HepG2 (cell line): Measurements from ENCODE around the gene PPP1R13B. TPM values are rescaled to one million over a fixed set of nuclear protein-coding genes. Genes with fewer than 3 reads are reported as not detected.
A peak's percentile ranks its signal among the peaks of the same experiment; 100 is the strongest.

Source experiments
- BCL6 ChIP-seq: IDR thresholded peaks from 2 replicates; pipeline ENCODE4 v1.6.1; 2016; ENCODE audit warnings: missing genetic modification reagents, missing compliant biosample characterization
- ELF3 ChIP-seq: IDR thresholded peaks from 2 replicates; pipeline ENCODE4 v1.6.1; 2016; ENCODE audit warnings: missing genetic modification reagents, missing compliant biosample characterization
- KLF6 ChIP-seq: IDR thresholded peaks from 2 replicates; pipeline ENCODE4 v1.8.0; 2016; ENCODE audit warnings: missing biosample characterization, missing genetic modification reagents
- KMT2B ChIP-seq: IDR thresholded peaks from 2 replicates; pipeline ENCODE4 v1.6.1; 2016; ENCODE audit warnings: missing genetic modification reagents, missing compliant biosample characterization
- MBNL3 ChIP-seq: fragments of 250-450 bp; sonication (Bioruptor Pico); conservative IDR thresholded peaks from 2 replicates; pipeline ENCODE4 v1.8.0; 2022; ENCODE audit warnings: mild to moderate bottlenecking, inconsistent platforms
- NONO ChIP-seq, 2 experiments: fragments of 450-650 bp in 1 of 2; sonication (generic) in 1 of 2; formaldehyde crosslinking in 1 of 2; IDR thresholded peaks in 1 of 2; conservative IDR thresholded peaks in 1 of 2; 2 replicates each; pipeline versions ENCODE4 v1.6.1 to v1.8.0; 2017 to 2022; ENCODE audit warnings: mild to moderate bottlenecking in 1 of 2, missing genetic modification reagents in 1 of 2, moderate library complexity in 1 of 2
- NR1H2 ChIP-seq: sonication (generic); formaldehyde crosslinking; IDR thresholded peaks from 2 replicates; pipeline ENCODE4 v1.8.1; 2022; ENCODE audit warnings: low read depth, missing genetic modification reagents, borderline replicate concordance
- PRPF4 ChIP-seq: fragments of 200-400 bp; formaldehyde crosslinking; IDR thresholded peaks from 2 replicates; pipeline ENCODE4 v1.6.1; 2016; ENCODE audit warnings: low read length, low read depth; ENCODE audit not compliant: poor library complexity, severe bottlenecking
- RCOR2 ChIP-seq: IDR thresholded peaks from 2 replicates; pipeline ENCODE4 v1.6.1; 2016; ENCODE audit warnings: missing biosample characterization, missing genetic modification reagents
- RNF219 ChIP-seq: sonication (generic); formaldehyde crosslinking; IDR thresholded peaks from 2 replicates; pipeline ENCODE4 v1.5.0; 2020; ENCODE audit warnings: mild to moderate bottlenecking, missing genetic modification reagents
- SIX1 ChIP-seq: sonication (generic); formaldehyde crosslinking; IDR thresholded peaks from 2 replicates; pipeline ENCODE4 v1.4.0; 2020; ENCODE audit warnings: missing genetic modification reagents, borderline replicate concordance
- SKI ChIP-seq: fragments of 450-650 bp; IDR thresholded peaks from one replicate; pipeline ENCODE4 v1.6.1; 2018; ENCODE audit warnings: mild to moderate bottlenecking; ENCODE audit not compliant: partially characterized antibody
- SNAPC5 ChIP-seq: sonication (generic); formaldehyde crosslinking; IDR thresholded peaks from 2 replicates; pipeline ENCODE4 v1.8.1; 2023; ENCODE audit warnings: mild to moderate bottlenecking, missing genetic modification reagents, borderline replicate concordance
- SP2 ChIP-seq: sonication (generic); formaldehyde crosslinking; IDR thresholded peaks from 2 replicates; pipeline ENCODE4 v1.5.1; 2020; ENCODE audit warnings: mild to moderate bottlenecking, missing genetic modification reagents
- TFDP2 ChIP-seq: sonication (generic); formaldehyde crosslinking; IDR thresholded peaks from 2 replicates; pipeline ENCODE4 v1.4.0; 2020; ENCODE audit warnings: missing genetic modification reagents
- TMF1 ChIP-seq: sonication (generic); formaldehyde crosslinking; IDR thresholded peaks from 2 replicates; pipeline ENCODE4 v1.8.1; 2022; ENCODE audit warnings: low read depth, missing genetic modification reagents
- ZIK1 ChIP-seq: sonication (generic); formaldehyde crosslinking; IDR thresholded peaks from 2 replicates; pipeline ENCODE4 v1.5.0; 2020; ENCODE audit warnings: mild to moderate bottlenecking, low read depth, missing genetic modification reagents, borderline replicate concordance
- ZMYM2 ChIP-seq: sonication (generic); formaldehyde crosslinking; IDR thresholded peaks from 2 replicates; pipeline ENCODE4 v1.8.0; 2022; ENCODE audit warnings: mild to moderate bottlenecking, missing genetic modification reagents
- ZNF564 ChIP-seq: sonication (generic); formaldehyde crosslinking; IDR thresholded peaks from 2 replicates; pipeline ENCODE4 v1.8.1; 2023; ENCODE audit warnings: mild to moderate bottlenecking, missing genetic modification reagents
- ZNF644 ChIP-seq: IDR thresholded peaks from 2 replicates; pipeline ENCODE4 v1.6.1; 2016; ENCODE audit warnings: low read depth
- ZNF670 ChIP-seq: sonication (generic); formaldehyde crosslinking; IDR thresholded peaks from 2 replicates; pipeline ENCODE4 v1.8.0; 2022; ENCODE audit warnings: mild to moderate bottlenecking, missing genetic modification reagents, borderline replicate concordance
- ZNF761 ChIP-seq: sonication (generic); formaldehyde crosslinking; conservative IDR thresholded peaks from 2 replicates; pipeline ENCODE4 v1.4.0; 2020; ENCODE audit warnings: mild to moderate bottlenecking, missing genetic modification reagents
- ZNF780A ChIP-seq: sonication (generic); formaldehyde crosslinking; IDR thresholded peaks from 2 replicates; pipeline ENCODE4 v1.8.0; 2022; ENCODE audit warnings: mild to moderate bottlenecking, missing genetic modification reagents, moderate library complexity
- ZNF800 ChIP-seq: sonication (generic); formaldehyde crosslinking; IDR thresholded peaks from 2 replicates; pipeline ENCODE4 v1.4.0; 2020; ENCODE audit warnings: missing genetic modification reagents
- ZSCAN21 ChIP-seq: sonication (generic); formaldehyde crosslinking; IDR thresholded peaks from 2 replicates; pipeline ENCODE4 v1.8.0; 2022; ENCODE audit warnings: mild to moderate bottlenecking, missing genetic modification reagents, moderate library complexity, borderline replicate concordance
- polyA plus RNA-seq, 8 experiments: library from polyadenylated mRNA; depleted of rRNA in 3 of 8; stranded (reverse) in 7 of 8; unstranded in 1 of 8; fragments of >200 nt; fragmentation: Illumina TruSeq in 4 of 8; extraction: Trizol in 4 of 8; gene quantifications; 2 replicates each; pipeline versions ENCODE4 v1.2.1 to v1.2.3, GENCODE V29; 2011 to 2016; ENCODE audit warnings: low read depth in 4 of 8, missing spikeins in 1 of 8, mixed read lengths in 1 of 8; ENCODE audit not compliant: insufficient read depth in 1 of 8
- total RNA-seq, 5 experiments: library from RNA; depleted of rRNA; stranded (reverse); fragments of >200 nt; fragmentation: Illumina TruSeq; extraction: Trizol; gene quantifications; 2 replicates each; pipeline ENCODE4 v1.2.3, GENCODE V29; 2016; ENCODE audit warnings: low read depth in 1 of 5
- TF ChIP-seq, protein P1 (sequence below): sonication (generic); formaldehyde crosslinking; IDR thresholded peaks from 2 replicates; pipeline ENCODE4 v1.5.0; 2020; ENCODE audit warnings: missing genetic modification reagents, mild to moderate bottlenecking, borderline replicate concordance

The PPP1R13B gene
- total and polyA plus RNA-seq, 2 of the 13 experiments (the other 11 are each of a cell fraction or from before 2014, with no cell fraction given) = 4.6 to 9.4 TPM

GRCh38 chr14:103745424-103745823 is 102.0 kb downstream of the PPP1R13B start (continued):
- TF ChIP-seq, protein P1, sequence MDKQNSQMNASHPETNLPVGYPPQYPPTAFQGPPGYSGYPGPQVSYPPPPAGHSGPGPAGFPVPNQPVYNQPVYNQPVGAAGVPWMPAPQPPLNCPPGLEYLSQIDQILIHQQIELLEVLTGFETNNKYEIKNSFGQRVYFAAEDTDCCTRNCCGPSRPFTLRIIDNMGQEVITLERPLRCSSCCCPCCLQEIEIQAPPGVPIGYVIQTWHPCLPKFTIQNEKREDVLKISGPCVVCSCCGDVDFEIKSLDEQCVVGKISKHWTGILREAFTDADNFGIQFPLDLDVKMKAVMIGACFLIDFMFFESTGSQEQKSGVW (CRISPR knock-in tag) = no peak
- no peak for TF ChIP-seq BCL6 (CRISPR knock-in tag)
- TF ChIP-seq SNAPC5 = no peak
- no peak for TF ChIP-seq MBNL3 (CRISPR knock-in tag)
- no peak for TF ChIP-seq ZNF670 (CRISPR knock-in tag)
- TF ChIP-seq ELF3 = no peak
- TF ChIP-seq ZNF800 (CRISPR knock-in tag) = no peak
- no peak for TF ChIP-seq ZIK1 (CRISPR knock-in tag)
- TF ChIP-seq SKI = no peak
- TF ChIP-seq SP2 = no peak
- no peak for TF ChIP-seq NONO (IDR thresholded peaks at IDR 0.05)
- no peak for TF ChIP-seq NONO (CRISPR knock-in tag; conservative IDR thresholded peaks at IDR 0.05)
- no peak for TF ChIP-seq ZNF761 (CRISPR knock-in tag)
- peak; percentile 89 for TF ChIP-seq ZNF644 (CRISPR knock-in tag)
- no peak for TF ChIP-seq ZNF780A (CRISPR knock-in tag)
- no peak for TF ChIP-seq TMF1
- no peak for TF ChIP-seq SIX1
- TF ChIP-seq NR1H2 (CRISPR knock-in tag) = no peak
- TF ChIP-seq TFDP2 (CRISPR knock-in tag) = no peak
- no peak for TF ChIP-seq KMT2B (CRISPR knock-in tag)
- peak; percentile 71; the same call in 1 of the 2 replicates for TF ChIP-seq ZMYM2
- no peak for TF ChIP-seq ZNF564 (CRISPR knock-in tag)
- 0 out of 2 replicates have a peak, but pooled peaks have one; percentile 40 for TF ChIP-seq RCOR2 (CRISPR knock-in tag)
- TF ChIP-seq RNF219 = no peak
- TF ChIP-seq PRPF4 = no peak
- no peak for TF ChIP-seq KLF6
- no peak for TF ChIP-seq ZSCAN21
